HG03066 (cell line): ENCODE data around the gene ABO.
"Not testable (repeated sequence)": the region's sequence is repeated elsewhere in the genome, so short reads cannot be mapped to it uniquely, and the experiment has no call there.

ENCODE experiments used
- ATAC-seq: cut with Tn5 transposase; IDR thresholded peaks from one replicate; pipeline ENCODE4 v1.9.1; 2021; ENCODE audit warnings: low read depth; ENCODE audit not compliant: unreplicated experiment

The ABO gene

GRCh38 chr9:133248726-133249295 is 26.2 kb downstream of the ABO start:
- no peak for ATAC-seq

GRCh38 chr9:133247632-133248031 is 27.4 kb downstream of the ABO start:
- ATAC-seq = no peak

GRCh38 chr9:133246991-133247390 is 28.0 kb downstream of the ABO start:
- no peak for ATAC-seq

- no peak for ATAC-seq
Measured at GRCh38 chr9:133246562-133246961, 28.4 kb downstream of the ABO start.

- ATAC-seq = no peak
Measured at GRCh38 chr9:133242991-133243390, 32.0 kb downstream of the ABO start.

GRCh38 chr9:133242241-133242640 is 32.8 kb downstream of the ABO start:
- no peak for ATAC-seq

GRCh38 chr9:133239533-133240090 is 35.4 kb downstream of the ABO start:
- ATAC-seq = no peak

GRCh38 chr9:133238851-133239532 is 36.0 kb downstream of the ABO start:
- ATAC-seq = no peak

GRCh38 chr9:133238272-133238850 is 36.6 kb downstream of the ABO start:
- no peak for ATAC-seq

- ATAC-seq = no peak
Measured at GRCh38 chr9:133237035-133237731, 37.8 kb downstream of the ABO start.

GRCh38 chr9:133236291-133237034 is 38.5 kb downstream of the ABO start:
- ATAC-seq = not testable (repeated sequence)

GRCh38 chr9:133235549-133236222 is 39.3 kb downstream of the ABO start:
- no peak for ATAC-seq

- no peak for ATAC-seq
Measured at GRCh38 chr9:133234577-133235322, 40.3 kb downstream of the ABO start.

GRCh38 chr9:133233681-133234432 is 41.1 kb downstream of the ABO start:
- ATAC-seq = no peak

GRCh38 chr9:133231934-133232568 is 43.0 kb downstream of the ABO start:
- ATAC-seq = not testable (repeated sequence)

GRCh38 chr9:133230514-133230913 is 44.5 kb downstream of the ABO start:
- not testable (repeated sequence) for ATAC-seq

GRCh38 chr9:133230093-133230492 is 44.9 kb downstream of the ABO start:
- no peak for ATAC-seq
